HG02642 (cell line): ENCODE data around the gene LTBP4.
"Not testable (repeated sequence)": the region's sequence is repeated elsewhere in the genome, so short reads cannot be mapped to it uniquely, and the experiment has no call there.

Experiments used
- ATAC-seq: cut with Tn5 transposase; IDR thresholded peaks from one replicate; pipeline ENCODE4 v1.9.1; 2021; ENCODE audit warnings: mild to moderate bottlenecking; ENCODE audit not compliant: unreplicated experiment, poor library complexity

LTBP4 gene

DNA sequence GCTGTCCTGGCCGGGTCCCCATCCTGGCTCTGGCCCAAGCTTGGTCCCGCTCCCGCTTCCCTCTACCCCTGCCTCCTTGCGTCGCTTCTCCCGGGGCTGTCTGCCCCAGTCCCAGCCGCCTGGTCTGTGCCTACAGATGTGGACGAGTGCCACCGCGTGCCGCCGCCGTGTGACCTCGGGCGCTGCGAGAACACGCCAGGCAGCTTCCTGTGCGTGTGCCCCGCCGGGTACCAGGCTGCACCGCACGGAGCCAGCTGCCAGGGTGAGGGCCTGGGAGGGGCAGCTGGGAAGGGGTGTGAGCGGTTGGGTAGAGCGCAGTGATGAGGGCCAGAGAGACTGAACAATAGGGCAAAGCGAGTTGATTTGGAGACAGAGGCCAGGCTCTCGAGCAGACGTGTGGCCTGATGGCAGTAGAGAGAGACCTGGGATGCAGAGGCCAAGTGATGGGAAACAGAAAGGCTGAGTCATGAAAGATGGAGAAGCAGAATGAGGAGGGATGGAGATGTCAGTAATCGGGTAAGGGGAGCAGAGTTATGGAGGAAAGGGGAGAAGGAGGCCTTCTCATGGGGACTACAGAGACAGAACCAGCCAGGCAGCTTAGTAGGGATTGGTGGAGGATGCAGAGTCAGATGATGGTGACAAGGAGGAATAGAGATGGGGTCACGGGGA lies 9.4 kb downstream of the LTBP4 start:
- no peak for ATAC-seq

DNA sequence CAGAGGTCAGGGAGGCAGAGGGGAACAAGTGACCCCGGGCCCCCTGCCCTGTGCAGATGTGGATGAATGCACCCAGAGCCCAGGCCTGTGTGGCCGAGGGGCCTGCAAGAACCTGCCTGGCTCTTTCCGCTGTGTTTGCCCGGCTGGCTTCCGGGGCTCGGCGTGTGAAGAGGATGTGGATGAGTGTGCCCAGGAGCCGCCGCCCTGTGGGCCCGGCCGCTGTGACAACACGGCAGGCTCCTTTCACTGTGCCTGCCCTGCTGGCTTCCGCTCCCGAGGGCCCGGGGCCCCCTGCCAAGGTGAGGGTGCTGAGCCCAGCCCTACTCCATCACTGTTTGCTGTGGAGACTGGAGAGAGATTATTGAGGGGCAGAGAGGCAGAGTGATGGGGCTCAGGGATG lies 9.9 kb downstream of the LTBP4 start:
- ATAC-seq = no peak

DNA sequence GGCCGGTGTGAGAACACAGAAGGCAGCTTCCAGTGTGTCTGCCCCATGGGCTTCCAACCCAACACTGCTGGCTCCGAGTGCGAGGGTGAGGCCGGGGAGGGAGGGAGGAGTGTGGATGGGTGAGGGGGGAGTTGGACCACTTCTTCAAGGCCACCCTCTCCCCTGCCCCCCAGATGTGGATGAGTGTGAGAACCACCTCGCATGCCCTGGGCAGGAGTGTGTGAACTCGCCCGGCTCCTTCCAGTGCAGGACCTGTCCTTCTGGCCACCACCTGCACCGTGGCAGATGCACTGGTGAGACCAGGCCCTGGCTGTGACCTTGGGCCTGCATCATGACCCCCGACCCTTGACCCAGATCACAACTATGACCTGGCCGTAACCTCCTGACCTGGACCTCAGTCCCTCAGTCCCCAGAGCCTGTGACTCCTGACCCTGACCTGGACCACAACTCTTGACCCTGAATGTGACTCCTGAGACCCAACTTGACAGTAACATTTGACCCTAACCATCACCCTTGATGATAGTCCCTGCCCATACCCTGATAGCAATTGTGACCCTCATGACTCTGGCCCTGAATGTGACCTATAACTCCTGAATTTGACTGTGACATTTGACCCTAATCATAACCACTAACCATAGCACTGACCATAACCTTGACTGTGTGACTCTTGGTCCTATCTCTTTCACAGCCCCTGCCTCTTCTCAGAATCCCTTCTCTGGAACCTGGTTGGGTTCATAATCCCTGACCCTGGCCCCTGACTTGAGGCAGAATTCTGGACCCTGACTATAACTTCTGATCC lies 10.9 kb downstream of the LTBP4 start:
- ATAC-seq = no peak

GRCh38 chr19:40612831-40613689 lies 11.9 kb downstream of the LTBP4 start:
- ATAC-seq = no peak

DNA sequence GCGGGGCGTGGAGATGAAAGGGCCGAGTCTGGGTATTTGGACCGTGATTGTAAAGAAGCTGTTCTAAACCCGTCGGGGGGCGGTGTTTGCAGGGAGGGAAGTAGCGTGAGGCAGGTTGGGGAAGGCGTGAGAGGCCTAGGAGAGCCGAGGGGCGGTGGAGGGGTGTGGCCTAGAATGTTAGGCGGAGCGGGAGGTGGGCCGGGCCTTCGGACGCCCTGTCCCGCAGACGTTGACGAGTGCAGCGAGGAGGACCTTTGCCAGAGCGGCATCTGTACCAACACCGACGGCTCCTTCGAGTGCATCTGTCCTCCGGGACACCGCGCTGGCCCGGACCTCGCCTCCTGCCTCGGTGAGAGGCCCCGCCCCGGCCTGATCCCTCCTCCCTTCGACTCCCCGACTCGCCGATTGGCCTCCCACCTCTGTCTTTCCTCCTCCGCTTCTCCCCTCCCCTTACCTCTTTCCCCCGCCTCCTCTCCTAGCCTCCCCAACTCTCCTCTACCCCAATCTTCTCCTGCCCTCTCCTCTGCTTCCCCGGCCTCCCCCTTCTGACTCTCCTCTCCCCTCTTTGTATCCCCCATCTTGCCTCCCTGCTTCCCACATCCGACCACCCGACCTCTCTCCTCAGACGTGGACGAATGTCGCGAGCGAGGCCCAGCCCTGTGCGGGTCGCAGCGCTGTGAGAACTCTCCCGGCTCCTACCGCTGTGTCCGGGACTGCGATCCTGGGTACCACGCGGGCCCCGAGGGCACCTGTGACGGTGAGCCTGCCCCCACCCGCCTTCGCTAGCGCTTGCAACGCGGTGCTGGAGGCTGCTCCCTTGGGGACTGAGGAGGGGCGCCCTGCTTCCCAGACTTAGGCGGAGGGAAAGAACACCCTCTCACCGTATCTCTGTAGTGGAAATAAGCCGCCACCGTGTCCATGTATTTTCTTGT lies 12.8 kb downstream of the LTBP4 start:
- ATAC-seq = peak; percentile 53

GRCh38 chr19:40614622-40615411 lies 13.6 kb downstream of the LTBP4 start:
- no peak for ATAC-seq

DNA sequence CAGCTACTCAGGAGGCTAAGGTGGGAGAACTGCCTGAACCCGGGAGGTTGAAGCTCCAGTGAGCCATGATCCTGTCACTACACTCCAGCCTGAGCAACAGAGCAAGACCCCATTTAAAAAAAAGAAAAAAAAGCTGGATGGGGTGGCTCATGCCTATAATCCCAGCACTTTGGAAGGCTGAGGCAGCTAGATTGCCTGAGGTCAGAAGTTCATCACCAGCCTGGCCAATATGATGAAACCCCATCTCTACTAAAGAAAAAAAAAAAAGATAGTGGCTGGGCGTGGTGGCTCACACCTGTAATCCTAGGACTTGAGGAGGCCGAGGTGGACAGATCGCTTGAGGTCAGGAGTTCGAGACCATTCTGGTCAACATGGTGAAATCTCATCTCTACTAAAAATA lies 15.0 kb downstream of the LTBP4 start:
- no peak for ATAC-seq

- ATAC-seq = no peak
Measured at GRCh38 chr19:40616941-40617340, 15.8 kb downstream of the LTBP4 start.

DNA sequence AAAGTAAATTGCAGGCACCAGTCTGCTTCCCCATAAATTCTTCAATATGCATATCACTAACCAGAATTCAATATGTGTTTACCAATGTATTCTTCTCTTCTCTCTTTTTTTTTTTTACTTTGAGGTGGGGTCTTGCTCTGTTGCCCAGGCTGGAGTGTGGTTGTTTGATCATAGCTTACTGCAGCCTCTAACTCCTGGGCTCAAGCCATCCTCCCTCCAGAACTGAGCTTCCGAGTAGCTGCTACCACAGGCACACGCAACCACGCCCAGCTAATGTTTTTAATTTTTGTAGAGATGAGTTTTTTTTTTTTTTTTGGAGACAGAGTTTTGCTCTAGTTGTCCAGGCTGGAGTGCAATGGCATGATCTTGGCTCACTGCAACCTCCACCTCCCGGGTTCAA lies 16.8 kb downstream of the LTBP4 start:
- ATAC-seq = no peak

DNA sequence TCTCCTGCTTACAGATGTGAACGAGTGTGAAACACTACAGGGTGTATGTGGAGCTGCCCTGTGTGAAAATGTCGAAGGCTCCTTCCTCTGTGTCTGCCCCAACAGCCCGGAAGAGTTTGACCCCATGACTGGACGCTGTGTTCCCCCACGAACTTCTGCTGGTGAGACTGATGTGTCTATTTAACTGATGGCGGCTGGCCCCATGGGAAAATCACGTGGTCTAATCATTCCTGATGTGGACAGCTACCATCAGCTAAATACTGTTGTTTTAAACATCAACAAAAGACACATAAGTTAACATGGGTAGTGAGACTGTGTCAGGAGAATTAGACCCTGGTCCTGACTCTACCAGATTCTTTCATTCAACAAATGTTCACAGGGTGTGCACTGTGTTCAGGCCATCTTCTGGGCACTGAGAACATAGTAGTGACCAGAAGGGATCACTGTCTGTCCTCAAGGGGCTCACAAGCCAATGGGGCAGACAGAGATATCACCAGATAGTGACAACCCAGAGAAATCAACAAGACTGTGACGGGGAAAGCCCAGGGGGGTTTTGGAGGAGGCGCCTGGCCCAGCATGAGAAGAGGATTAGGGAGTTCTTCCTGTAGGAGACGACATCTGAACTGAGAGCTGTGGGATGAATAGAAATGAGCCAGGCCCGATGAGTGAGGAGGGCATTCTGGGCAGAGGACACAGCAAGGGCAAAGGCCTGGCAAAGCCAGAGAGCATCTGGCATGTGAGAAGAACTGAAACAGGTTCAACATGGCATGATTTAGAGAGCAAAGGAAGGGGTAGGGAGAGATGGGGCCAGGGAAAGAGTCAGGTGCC lies 18.4 kb downstream of the LTBP4 start:
- no peak for ATAC-seq

DNA sequence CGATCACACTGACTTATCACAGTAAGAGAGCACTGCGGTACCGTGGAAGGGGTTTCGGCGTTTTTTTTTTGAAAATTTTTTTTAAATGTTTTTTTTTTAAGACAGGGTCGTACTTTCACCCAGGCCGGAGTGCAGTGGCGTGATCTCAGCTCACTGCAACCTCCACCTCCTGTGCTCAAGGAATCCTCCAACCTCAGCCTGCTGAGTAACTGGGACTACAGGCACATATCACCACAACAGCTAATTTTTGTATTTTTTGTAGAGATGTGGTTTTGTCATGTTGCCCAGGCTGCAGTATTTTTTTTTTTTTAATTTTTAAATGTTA lies 19.0 kb downstream of the LTBP4 start:
- no peak for ATAC-seq

DNA sequence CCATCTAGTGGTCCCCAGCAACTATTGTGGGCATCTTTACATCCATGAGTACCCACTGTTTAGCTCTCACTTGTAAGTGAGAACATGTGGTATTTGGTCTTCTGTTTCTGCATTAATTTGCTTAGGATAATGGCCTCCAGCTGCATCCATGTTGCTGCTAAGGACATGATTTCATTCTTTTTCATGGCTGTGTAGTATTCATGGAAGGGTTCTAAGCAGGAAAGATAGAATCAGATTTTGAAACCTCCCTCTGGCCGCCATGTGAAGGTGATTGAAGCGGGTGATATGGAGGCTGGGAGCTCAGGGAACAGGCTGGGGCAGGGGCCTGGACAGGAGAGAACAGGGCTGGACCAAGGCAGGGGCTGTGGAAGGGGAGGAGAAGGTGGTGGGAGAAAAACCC lies 20.1 kb downstream of the LTBP4 start:
- ATAC-seq = no peak

DNA sequence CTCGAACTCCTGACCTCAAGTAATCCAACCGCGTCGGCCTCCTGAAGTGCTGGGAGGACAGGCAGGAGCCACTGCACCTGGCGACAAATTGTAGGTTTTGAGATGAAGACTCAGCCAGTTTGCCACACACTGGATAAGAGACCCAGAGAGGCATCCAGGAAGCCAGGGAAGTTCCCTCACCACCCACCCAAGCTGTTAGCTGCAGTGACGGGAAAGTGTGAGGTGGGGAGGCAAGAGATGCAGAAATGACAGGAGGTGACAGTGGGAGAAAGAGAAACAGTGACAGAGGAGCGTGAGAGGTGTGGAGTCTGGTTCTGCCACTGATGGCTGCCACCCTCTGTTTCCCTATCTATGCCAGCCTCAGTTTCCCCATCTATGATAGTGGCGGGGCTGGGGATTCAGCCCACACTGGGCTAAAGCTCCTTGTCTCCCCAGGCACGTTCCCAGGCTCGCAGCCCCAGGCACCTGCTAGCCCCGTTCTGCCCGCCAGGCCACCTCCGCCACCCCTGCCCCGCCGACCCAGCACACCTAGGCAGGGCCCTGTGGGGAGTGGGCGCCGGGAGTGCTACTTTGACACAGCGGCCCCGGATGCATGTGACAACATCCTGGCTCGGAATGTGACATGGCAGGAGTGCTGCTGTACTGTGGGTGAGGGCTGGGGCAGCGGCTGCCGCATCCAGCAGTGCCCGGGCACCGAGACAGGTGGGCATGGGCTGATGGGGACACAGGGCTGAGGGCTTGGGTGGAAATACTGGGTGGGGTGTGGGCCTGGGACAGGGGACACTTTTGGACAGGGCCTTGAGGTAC lies 21.0 kb downstream of the LTBP4 start:
- ATAC-seq = no peak

- no peak for ATAC-seq
Measured at GRCh38 chr19:40622773-40623075, 21.6 kb downstream of the LTBP4 start.

DNA sequence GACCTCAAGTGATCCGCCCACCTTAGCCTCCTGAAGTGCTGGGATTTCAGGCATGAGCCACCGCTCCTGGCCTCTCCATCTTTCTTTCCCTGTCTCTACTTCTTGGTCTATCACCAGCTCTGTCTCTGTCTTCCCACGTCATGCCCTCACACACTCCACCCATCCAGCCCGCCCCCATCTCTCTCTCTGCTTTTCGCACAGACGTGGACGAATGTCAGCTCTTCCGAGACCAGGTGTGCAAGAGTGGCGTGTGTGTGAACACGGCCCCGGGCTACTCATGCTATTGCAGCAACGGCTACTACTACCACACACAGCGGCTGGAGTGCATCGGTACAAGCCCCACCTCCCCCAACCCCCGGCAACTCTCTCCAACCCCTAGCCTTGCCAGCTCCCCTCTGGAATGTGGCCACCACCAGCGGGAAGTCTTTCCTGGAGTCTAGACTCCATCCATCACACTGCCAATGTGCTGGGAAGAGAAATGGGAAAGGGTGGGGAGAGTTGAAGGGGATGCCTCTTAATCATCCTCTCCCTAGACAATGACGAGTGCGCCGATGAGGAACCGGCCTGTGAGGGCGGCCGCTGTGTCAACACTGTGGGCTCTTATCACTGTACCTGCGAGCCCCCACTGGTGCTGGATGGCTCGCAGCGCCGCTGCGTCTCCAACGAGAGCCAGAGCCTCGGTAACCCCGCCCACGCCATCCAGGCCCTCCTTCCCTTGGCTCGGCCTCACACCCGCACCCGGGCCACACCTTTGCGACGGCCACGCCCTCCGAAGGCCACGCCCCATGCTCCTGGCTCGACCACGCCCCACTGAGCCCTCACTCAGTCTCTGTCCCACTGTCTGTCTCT lies 22.5 kb downstream of the LTBP4 start:
- no peak for ATAC-seq

DNA sequence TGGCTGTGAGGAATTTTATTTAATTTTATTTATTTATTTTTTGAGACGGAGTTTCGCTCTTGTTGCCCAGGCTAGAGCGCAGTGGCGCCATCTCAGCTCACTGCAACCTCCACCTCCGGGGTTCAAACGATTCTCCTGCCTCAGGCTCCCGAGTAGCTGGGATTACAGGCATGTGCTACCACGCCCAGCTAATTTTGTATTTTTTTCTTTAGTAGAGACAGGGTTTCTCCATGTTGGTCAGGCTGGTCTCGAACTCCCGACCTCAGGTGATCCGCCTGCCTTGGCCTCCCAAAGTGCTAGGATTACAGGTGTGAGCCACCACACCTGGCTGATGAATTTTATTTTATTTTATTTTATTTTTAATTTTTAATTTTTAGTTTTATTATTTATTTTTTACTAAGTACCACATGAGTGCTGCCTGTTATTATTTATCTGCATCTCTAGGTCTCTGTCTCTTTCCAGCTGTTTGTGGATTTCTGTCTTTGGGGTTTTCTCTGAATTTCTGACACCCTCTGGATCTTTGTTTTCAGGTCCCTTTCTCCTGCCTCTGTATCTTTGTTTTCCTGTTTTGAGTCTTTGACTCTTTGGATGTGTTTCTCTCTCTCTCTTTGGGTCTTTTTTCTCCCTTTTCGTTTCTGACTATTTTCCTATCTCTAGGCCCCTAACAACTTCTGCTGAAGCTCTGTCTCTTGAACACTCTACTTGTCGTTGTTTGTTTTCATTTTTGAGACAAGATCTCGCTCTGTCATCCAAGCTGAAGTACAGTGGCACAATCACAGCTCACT lies 23.4 kb downstream of the LTBP4 start:
- not testable (repeated sequence) for ATAC-seq
